GM19193 (cell line): ENCODE measurements around the gene BRD4.

Source experiments
- POLR2A ChIP-seq: IDR thresholded peaks from 4 replicates; pipeline ENCODE4 v1.6.1; 2011; ENCODE audit not compliant: insufficient read depth, insufficient read length; ENCODE audit errors: extremely low read depth

Gene BRD4

GRCh38 chr19:15244106-15244803 is 88.1 kb downstream of the BRD4 start:
- no peak for TF ChIP-seq POLR2A

- no peak for TF ChIP-seq POLR2A
Measured at GRCh38 chr19:15243236-15243957, 88.9 kb downstream of the BRD4 start.

GRCh38 chr19:15241259-15241910 is 91.0 kb downstream of the BRD4 start:
- no peak for TF ChIP-seq POLR2A

GRCh38 chr19:15240515-15240914 is 91.8 kb downstream of the BRD4 start:
- TF ChIP-seq POLR2A = no peak

GRCh38 chr19:15239337-15239949 is 92.9 kb downstream of the BRD4 start:
- TF ChIP-seq POLR2A = no peak

- TF ChIP-seq POLR2A = no peak
Measured at GRCh38 chr19:15238639-15239155, 93.6 kb downstream of the BRD4 start.

GRCh38 chr19:15237759-15238638 is 94.3 kb downstream of the BRD4 start:
- TF ChIP-seq POLR2A = no peak

GRCh38 chr19:15236886-15237285 is 95.5 kb downstream of the BRD4 start:
- no peak for TF ChIP-seq POLR2A

- no peak for TF ChIP-seq POLR2A
Measured at GRCh38 chr19:15235781-15236180, 96.6 kb downstream of the BRD4 start.

GRCh38 chr19:15234431-15235130 is 97.8 kb downstream of the BRD4 start:
- no peak for TF ChIP-seq POLR2A

- TF ChIP-seq POLR2A = no peak
Measured at GRCh38 chr19:15231271-15231670, 101.1 kb downstream of the BRD4 start.

- no peak for TF ChIP-seq POLR2A
Measured at GRCh38 chr19:15227261-15227660, 105.1 kb downstream of the BRD4 start.

GRCh38 chr19:15225760-15226159 is 106.6 kb downstream of the BRD4 start:
- TF ChIP-seq POLR2A = no peak
